KOPT-K1 (cell line): Measurements from ENCODE around the gene ATP7B.

ENCODE experiments used
- H3K27ac ChIP-seq: fragments of 200-600 bp; sonication (generic); 2 replicates; pipeline ENCODE4 v1.5.1; 2016; ENCODE audit warnings: antibody characterized with exemption, mild to moderate bottlenecking, low read depth, low read length; ENCODE audit not compliant: poor library complexity, severe bottlenecking
- H3K36me3 ChIP-seq: fragments of 200-600 bp; sonication (generic); 2 replicates; pipeline ENCODE4 v1.5.1; 2017; ENCODE audit warnings: antibody characterized with exemption, mild to moderate bottlenecking, low read length, moderate library complexity; ENCODE audit not compliant: insufficient read depth
- H3K9me3 ChIP-seq: fragments of 200-600 bp; sonication (generic); 2 replicates; pipeline ENCODE4 v1.5.1; 2017; ENCODE audit warnings: antibody characterized with exemption, low read length, mild to moderate bottlenecking; ENCODE audit not compliant: insufficient read depth, poor library complexity, severe bottlenecking

ATP7B gene

GRCh38 chr13:52022356-52022755 lies 11.1 kb upstream of the ATP7B start:
- Histone ChIP-seq H3K36me3 (peaks cover 83% of the 10 kb centered on the region), H3K9me3 (no peaks in the 10 kb centered on the region)

GRCh38 chr13:52020191-52020590 lies 8.9 kb upstream of the ATP7B start:
- H3K9me3 ChIP-seq = no peaks in the 10 kb centered on the region
- H3K27ac ChIP-seq = no peak overlapping the region
- H3K36me3 ChIP-seq = peaks cover 80% of the 10 kb centered on the region

More at GRCh38 chr13:52022356-52022755, 11.1 kb upstream of the ATP7B start:
- H3K27ac ChIP-seq = no peak overlapping the region

GRCh38 chr13:52016296-52016695 lies 5.0 kb upstream of the ATP7B start:
- Histone ChIP-seq H3K36me3 (peaks cover 49% of the 10 kb centered on the region), H3K27ac (no peak overlapping the region), H3K9me3 (no peaks in the 10 kb centered on the region)

- Histone ChIP-seq H3K9me3 (no peaks in the 10 kb centered on the region), H3K27ac (peak overlapping the region; percentile 67), H3K36me3 (peaks cover 20% of the 10 kb centered on the region)
Measured at GRCh38 chr13:52012512-52012836, 1.2 kb upstream of the ATP7B start.

- H3K36me3 ChIP-seq = peaks cover 15% of the 10 kb centered on the region; the same call in 1 of the 2 replicates
- peak within 1 kb of the TSS; percentile 67 for H3K27ac ChIP-seq
- H3K9me3 ChIP-seq = no peaks in the 10 kb centered on the region
Measured at GRCh38 chr13:52011632-52012511, 622 bp upstream of the ATP7B start, which contains the start of gene ALG11. Gene ALG11, plus strand, starts transcription at chr13:52012398. Its CDS starts 21 bp downstream, at chr13:52012419.

GRCh38 chr13:52009946-52010345 lies 1.3 kb downstream of the ATP7B start:
- no peaks in the 10 kb centered on the region for H3K9me3 ChIP-seq
- H3K27ac ChIP-seq = no peak overlapping the region
- H3K36me3 ChIP-seq = no peaks in the 10 kb centered on the region

GRCh38 chr13:52006523-52007245 lies 4.6 kb downstream of the ATP7B start:
- Histone ChIP-seq H3K9me3 (no peaks in the 10 kb centered on the region), H3K27ac (no peak overlapping the region), H3K36me3 (no peaks in the 10 kb centered on the region)

- Histone ChIP-seq H3K27ac (no peak overlapping the region), H3K36me3 (no peaks in the 10 kb centered on the region), H3K9me3 (no peaks in the 10 kb centered on the region)
Measured at GRCh38 chr13:52005841-52006522, 5.3 kb downstream of the ATP7B start.

GRCh38 chr13:52004511-52005170 lies 6.6 kb downstream of the ATP7B start:
- Histone ChIP-seq H3K27ac (no peak overlapping the region), H3K9me3 (no peaks in the 10 kb centered on the region)

GRCh38 chr13:52003541-52003940 lies 7.7 kb downstream of the ATP7B start:
- Histone ChIP-seq H3K9me3 (no peaks in the 10 kb centered on the region), H3K27ac (no peak overlapping the region), H3K36me3 (no peaks in the 10 kb centered on the region)

More at GRCh38 chr13:52004511-52005170, 6.6 kb downstream of the ATP7B start:
- no peaks in the 10 kb centered on the region for H3K36me3 ChIP-seq

- Histone ChIP-seq H3K9me3 (no peaks in the 10 kb centered on the region), H3K27ac (no peak overlapping the region), H3K36me3 (no peaks in the 10 kb centered on the region)
Measured at GRCh38 chr13:52002361-52002760, 8.9 kb downstream of the ATP7B start.

- H3K36me3 ChIP-seq = no peaks in the 10 kb centered on the region
- no peaks in the 10 kb centered on the region for H3K9me3 ChIP-seq
- no peak overlapping the region for H3K27ac ChIP-seq
Measured at GRCh38 chr13:52001120-52001731, 10.0 kb downstream of the ATP7B start.

GRCh38 chr13:51999921-52000320 lies 11.3 kb downstream of the ATP7B start:
- no peaks in the 10 kb centered on the region for H3K36me3 ChIP-seq
- no peak overlapping the region for H3K27ac ChIP-seq
- H3K9me3 ChIP-seq = no peaks in the 10 kb centered on the region

GRCh38 chr13:51999510-51999911 lies 11.7 kb downstream of the ATP7B start:
- Histone ChIP-seq H3K36me3 (no peaks in the 10 kb centered on the region), H3K27ac (no peak overlapping the region), H3K9me3 (no peaks in the 10 kb centered on the region)
